H9 (cell line): ENCODE data around the gene SAMD7. TPM values are rescaled to one million over a fixed set of nuclear protein-coding genes. Genes with fewer than 3 reads are reported as not detected.

Source experiments
- DNase-seq: peaks from one replicate; pipeline ENCODE4 v3.0.0-alpha.2; 2017
- H2AFZ ChIP-seq: one replicate; pipeline ENCODE4 v1.6.1; 2013; ENCODE audit warnings: mild to moderate bottlenecking, low read length, control low read depth, moderate library complexity
- H2AK5ac ChIP-seq: 2 replicates; pipeline ENCODE4 v1.6.1; 2013; ENCODE audit warnings: low read length, control low read depth, mixed read lengths; ENCODE audit not compliant: insufficient read length
- H2BK120ac ChIP-seq: one replicate; pipeline ENCODE4 v1.6.1; 2013; ENCODE audit warnings: low read depth, mild to moderate bottlenecking, low read length, control low read depth, inconsistent platforms; ENCODE audit not compliant: poor library complexity, severe bottlenecking
- H2BK12ac ChIP-seq: 2 replicates; pipeline ENCODE4 v1.6.1; 2013; ENCODE audit warnings: low read length, control low read depth, mixed read lengths, low read depth; ENCODE audit not compliant: insufficient read length
- H2BK15ac ChIP-seq: 2 replicates; pipeline ENCODE4 v1.6.1; 2013; ENCODE audit warnings: low read depth, low read length, control low read depth
- H2BK20ac ChIP-seq: one replicate; pipeline ENCODE4 v1.6.1; 2013; ENCODE audit warnings: low read depth, mild to moderate bottlenecking, low read length, control low read depth, inconsistent platforms; ENCODE audit not compliant: poor library complexity, severe bottlenecking
- H2BK5ac ChIP-seq: 2 replicates; pipeline ENCODE4 v1.6.1; 2013; ENCODE audit warnings: low read length, control low read depth, mixed read lengths; ENCODE audit not compliant: insufficient read length
- H3K14ac ChIP-seq: 2 replicates; pipeline ENCODE4 v1.6.1; 2013; ENCODE audit warnings: low read length, control low read depth; ENCODE audit not compliant: insufficient read depth
- H3K18ac ChIP-seq: 2 replicates; pipeline ENCODE4 v1.6.1; 2013; ENCODE audit warnings: low read depth, mild to moderate bottlenecking, mixed read lengths, low read length, control low read depth; ENCODE audit not compliant: insufficient read length
- H3K23ac ChIP-seq: 2 replicates; pipeline ENCODE4 v1.6.1; 2013; ENCODE audit warnings: low read length, control low read depth, mixed read lengths, low read depth; ENCODE audit not compliant: insufficient read length
- H3K23me2 ChIP-seq: 2 replicates; pipeline ENCODE4 v1.6.1; 2013; ENCODE audit warnings: low read depth, mild to moderate bottlenecking, mixed read lengths, low read length, control low read depth; ENCODE audit not compliant: insufficient read length, poor library complexity, severe bottlenecking
- H3K27ac ChIP-seq: 2 replicates; pipeline ENCODE4 v1.5.1; 2013; ENCODE audit warnings: low read length, control low read depth, mixed read lengths, low read depth; ENCODE audit not compliant: insufficient read length
- H3K27me3 ChIP-seq: 2 replicates; pipeline ENCODE4 v1.6.1; 2013; ENCODE audit warnings: low read length, control low read depth, inconsistent platforms; ENCODE audit not compliant: insufficient read depth
- H3K4ac ChIP-seq: 2 replicates; pipeline ENCODE4 v1.6.1; 2013; ENCODE audit warnings: low read depth, mild to moderate bottlenecking, control low read depth, inconsistent platforms, low read length, moderate library complexity
- H3K4me1 ChIP-seq: 2 replicates; pipeline ENCODE4 v1.6.1; 2013; ENCODE audit warnings: low read length, control low read depth, inconsistent platforms; ENCODE audit not compliant: insufficient read depth
- H3K4me2 ChIP-seq: 2 replicates; pipeline ENCODE4 v1.6.1; 2013; ENCODE audit warnings: low read length, control low read depth, mixed read lengths; ENCODE audit not compliant: insufficient read length, insufficient read depth
- H3K56ac ChIP-seq: 2 replicates; pipeline ENCODE4 v1.6.1; 2013; ENCODE audit warnings: low read depth, mild to moderate bottlenecking, mixed read lengths, low read length, control low read depth; ENCODE audit not compliant: insufficient read length
- H3K79me1 ChIP-seq: 2 replicates; pipeline ENCODE4 v1.6.1; 2013; ENCODE audit warnings: low read depth, mild to moderate bottlenecking, moderate library complexity, low read length, control low read depth, inconsistent platforms; ENCODE audit not compliant: insufficient read depth, poor library complexity, severe bottlenecking
- H3K79me2 ChIP-seq: 2 replicates; pipeline ENCODE4 v1.6.1; 2013; ENCODE audit warnings: low read length, control low read depth, inconsistent platforms; ENCODE audit not compliant: insufficient read depth
- H3K9ac ChIP-seq: 2 replicates; pipeline ENCODE4 v1.6.1; 2013; ENCODE audit warnings: low read length, control low read depth, mixed read lengths; ENCODE audit not compliant: insufficient read length; ENCODE audit errors: extremely low read depth
- H3K9me3 ChIP-seq: one replicate; pipeline ENCODE4 v1.6.1; 2013; ENCODE audit warnings: low read depth, low read length, inconsistent platforms; ENCODE audit not compliant: control insufficient read depth
- H3T11ph ChIP-seq: one replicate; pipeline ENCODE4 v1.6.1; 2013; ENCODE audit warnings: mild to moderate bottlenecking, low read length, control low read depth, inconsistent platforms
- H4K20me1 ChIP-seq: one replicate; pipeline ENCODE4 v1.6.1; 2013; ENCODE audit not compliant: control insufficient read depth, insufficient read length, insufficient read depth
- H4K5ac ChIP-seq: 2 replicates; pipeline ENCODE4 v1.6.1; 2013; ENCODE audit warnings: low read depth, mild to moderate bottlenecking, mixed read lengths, low read length, control low read depth; ENCODE audit not compliant: insufficient read length
- H4K8ac ChIP-seq: replicated peaks from 2 replicates; pipeline ENCODE4 v1.6.1; 2013; ENCODE audit warnings: low read length, control low read depth, mixed read lengths, low read depth; ENCODE audit not compliant: insufficient read length
- H4K91ac ChIP-seq: 2 replicates; pipeline ENCODE4 v1.6.1; 2013; ENCODE audit warnings: low read depth, mild to moderate bottlenecking, moderate library complexity, mixed read lengths, low read length, control low read depth; ENCODE audit not compliant: insufficient read length
- H3K27ac Mint-ChIP-seq, 3 experiments: 2 replicates in 2 of 3; 3 replicates in 1 of 3; pipeline ENCODE4 v1.8.0; 2020 to 2021; ENCODE audit warnings: mixed read lengths in 3 of 3, mild to moderate bottlenecking in 1 of 3, moderate library complexity in 1 of 3
- H3K27me3 Mint-ChIP-seq: 2 replicates; pipeline ENCODE4 v1.8.0; 2021; ENCODE audit warnings: low read depth, mild to moderate bottlenecking, moderate library complexity, mixed read lengths
- H3K36me3 Mint-ChIP-seq, 3 experiments: 2 replicates in 2 of 3; 3 replicates in 1 of 3; pipeline ENCODE4 v1.8.0; 2020 to 2021; ENCODE audit warnings: low read depth in 3 of 3, mixed read lengths in 3 of 3; ENCODE audit not compliant: insufficient read depth in 1 of 3
- H3K4me1 Mint-ChIP-seq, 2 experiments: 2 replicates each; pipeline ENCODE4 v1.8.0; 2020; ENCODE audit warnings: mixed read lengths in 2 of 2
- H3K4me3 Mint-ChIP-seq, 2 experiments: 2 replicates in 1 of 2; 3 replicates in 1 of 2; pipeline ENCODE4 v1.8.0; 2020 to 2021; ENCODE audit warnings: mild to moderate bottlenecking in 2 of 2, mixed read lengths in 2 of 2, moderate library complexity in 1 of 2
- H3K9me3 Mint-ChIP-seq, 2 experiments: 2 replicates in 1 of 2; 3 replicates in 1 of 2; pipeline ENCODE4 v1.8.0; 2020; ENCODE audit warnings: mild to moderate bottlenecking in 2 of 2, mixed read lengths in 2 of 2, moderate library complexity in 1 of 2
- WGBS: extraction: QIAGEN DNeasy Blood & Tissue Kit; methylation state at CpG from one replicate; pipeline ENCODE4 v1.1.7; 2013; ENCODE audit warnings: missing lambda C conversion rate, low lambda C conversion rate, mixed read lengths; ENCODE audit not compliant: insufficient read length; ENCODE audit errors: extremely low coverage; 5-methylcytosine and 5-hydroxymethylcytosine counted together
- total RNA-seq: library from RNA; stranded (reverse); gene quantifications from 2 replicates; pipeline ENCODE4 v1.2.1, GENCODE V29; 2021
- TF ChIP-seq, protein P1 (sequence below): fragments of 200-600 bp; sonication (generic); conservative IDR thresholded peaks from 3 replicates; pipeline ENCODE4 v1.8.0; 2021; ENCODE audit warnings: antibody characterized with exemption, mild to moderate bottlenecking

SAMD7 gene
- total RNA-seq, 1 experiment from 2014 or later: not detected

DNA sequence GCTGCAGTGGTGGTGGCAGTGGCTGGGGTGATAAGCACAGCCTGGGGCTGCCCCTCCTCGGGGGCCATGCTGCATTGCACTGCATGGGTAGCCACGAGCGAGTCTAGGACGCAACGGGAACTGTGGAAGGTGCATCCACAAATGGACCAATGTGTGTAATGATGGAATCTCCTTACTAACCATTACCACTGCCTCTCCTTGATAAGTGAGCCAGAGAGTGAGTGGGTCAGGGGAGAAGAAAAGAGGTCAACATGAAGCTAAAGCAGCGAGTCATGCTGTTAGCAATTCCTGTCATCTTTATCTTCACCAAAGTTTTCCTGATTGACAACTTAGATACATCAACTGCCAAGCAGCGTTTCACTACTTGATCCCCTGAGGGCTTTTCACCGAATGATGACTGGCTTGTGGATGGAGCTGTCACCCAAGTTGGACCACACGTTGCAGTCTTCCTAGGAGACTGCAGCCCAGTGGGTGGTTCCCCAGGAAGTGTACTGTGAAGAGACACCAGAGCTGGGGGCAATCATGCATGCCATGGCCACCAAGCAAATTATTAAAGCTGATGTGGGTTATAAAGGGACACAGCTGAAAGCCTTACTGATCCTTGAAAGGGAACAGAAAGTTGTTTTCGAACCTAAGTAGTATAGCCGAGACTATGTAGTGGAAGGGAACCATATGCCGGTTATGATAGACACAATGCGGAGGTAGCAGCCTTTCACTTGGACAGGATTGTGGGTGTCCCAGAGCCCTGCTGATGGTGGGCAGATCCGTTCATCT lies 20.6 kb downstream of the SAMD7 start:
- Mint-ChIP-seq H3K4me3 (no peak overlapping the region), H3K4me1 (no peaks in the 10 kb centered on the region), H3K27me3 (peaks cover 2% of the 10 kb centered on the region; the same call in 1 of the 2 replicates), H3K36me3 (no peaks in the 10 kb centered on the region), H3K27ac (no peak overlapping the region), H3K9me3 (no peaks in the 10 kb centered on the region)
- no peak overlapping the region for H2BK5ac ChIP-seq
- H3K56ac ChIP-seq: no peak overlapping the region
- H2AK5ac ChIP-seq: no peak overlapping the region
- H2AFZ ChIP-seq: no peak overlapping the region
- no peaks in the 10 kb centered on the region for H3K27me3 ChIP-seq
- no peaks in the 10 kb centered on the region for H3K9me3 ChIP-seq
- no peak overlapping the region for H3K27ac ChIP-seq
- H2BK120ac ChIP-seq: no peak overlapping the region
- H3T11ph ChIP-seq: no peak overlapping the region
- TF ChIP-seq, protein P1, sequence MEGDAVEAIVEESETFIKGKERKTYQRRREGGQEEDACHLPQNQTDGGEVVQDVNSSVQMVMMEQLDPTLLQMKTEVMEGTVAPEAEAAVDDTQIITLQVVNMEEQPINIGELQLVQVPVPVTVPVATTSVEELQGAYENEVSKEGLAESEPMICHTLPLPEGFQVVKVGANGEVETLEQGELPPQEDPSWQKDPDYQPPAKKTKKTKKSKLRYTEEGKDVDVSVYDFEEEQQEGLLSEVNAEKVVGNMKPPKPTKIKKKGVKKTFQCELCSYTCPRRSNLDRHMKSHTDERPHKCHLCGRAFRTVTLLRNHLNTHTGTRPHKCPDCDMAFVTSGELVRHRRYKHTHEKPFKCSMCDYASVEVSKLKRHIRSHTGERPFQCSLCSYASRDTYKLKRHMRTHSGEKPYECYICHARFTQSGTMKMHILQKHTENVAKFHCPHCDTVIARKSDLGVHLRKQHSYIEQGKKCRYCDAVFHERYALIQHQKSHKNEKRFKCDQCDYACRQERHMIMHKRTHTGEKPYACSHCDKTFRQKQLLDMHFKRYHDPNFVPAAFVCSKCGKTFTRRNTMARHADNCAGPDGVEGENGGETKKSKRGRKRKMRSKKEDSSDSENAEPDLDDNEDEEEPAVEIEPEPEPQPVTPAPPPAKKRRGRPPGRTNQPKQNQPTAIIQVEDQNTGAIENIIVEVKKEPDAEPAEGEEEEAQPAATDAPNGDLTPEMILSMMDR: no peak
- no CpG with 5 or more reads among the region's 14 CpGs for WGBS
- no peak overlapping the region for H2BK12ac ChIP-seq
- H3K23me2 ChIP-seq: no peaks in the 10 kb centered on the region
- H2BK20ac ChIP-seq: no peak overlapping the region
- H2BK15ac ChIP-seq: no peak overlapping the region
- H3K9ac ChIP-seq: no peak overlapping the region
- H4K5ac ChIP-seq: no peak overlapping the region
- no peak overlapping the region for H4K8ac ChIP-seq
- no peak overlapping the region for H3K23ac ChIP-seq
- no peak for DNase-seq
- no peak overlapping the region for H4K91ac ChIP-seq
- no peaks in the 10 kb centered on the region for H4K20me1 ChIP-seq
- no peaks in the 10 kb centered on the region for H3K79me2 ChIP-seq
- H3K4ac ChIP-seq: no peak overlapping the region
- no peak overlapping the region for H3K18ac ChIP-seq
- no peak overlapping the region for H3K4me2 ChIP-seq
- no peaks in the 10 kb centered on the region for H3K79me1 ChIP-seq
- H3K4me1 ChIP-seq: no peaks in the 10 kb centered on the region
- no peak overlapping the region for H3K14ac ChIP-seq
